ENCODE results near the gene ALX4.

The ALX4 gene

GRCh38 chr11:44346983-44347382, 37.0 kb upstream of the ALX4 start:
- H3K36me3 ChIP-seq (ENCODE audit: control insufficient read depth, low read depth, low read length): no peaks in the 10 kb centered on the region
- peaks cover 3% of the 10 kb centered on the region for H3K4me1 ChIP-seq (ENCODE audit: control insufficient read depth, low read depth, low read length)
- no peak overlapping the region for H3K4me3 ChIP-seq (ENCODE audit: low read length)
- no peaks in the 10 kb centered on the region for H3K9me3 ChIP-seq (ENCODE audit: control insufficient read depth, low read depth, low read length)
- H3K27ac ChIP-seq (ENCODE audit: low read length): no peak overlapping the region
- peaks cover 7% of the 10 kb centered on the region for H3K27me3 ChIP-seq (ENCODE audit: control insufficient read depth, insufficient read depth, low read length)
- no peak overlapping the region for H3K9ac ChIP-seq (ENCODE audit: low read length)

- Histone ChIP-seq H3K36me3 (ENCODE audit: control insufficient read depth, low read depth, low read length) (no peaks in the 10 kb centered on the region), H3K4me3 (ENCODE audit: low read length) (no peak overlapping the region), H3K9ac (ENCODE audit: low read length) (no peak overlapping the region), H3K4me1 (ENCODE audit: control insufficient read depth, low read depth, low read length) (peaks cover 3% of the 10 kb centered on the region), H3K9me3 (ENCODE audit: control insufficient read depth, low read depth, low read length) (no peaks in the 10 kb centered on the region), H3K27me3 (ENCODE audit: control insufficient read depth, insufficient read depth, low read length) (peaks cover 7% of the 10 kb centered on the region), H3K27ac (ENCODE audit: low read length) (no peak overlapping the region)
These were observed 35.8 kb upstream of the ALX4 start for GRCh38 chr11:44345781-44346180.

- Histone ChIP-seq H3K4me3 (ENCODE audit: low read length) (no peak overlapping the region), H3K27me3 (ENCODE audit: control insufficient read depth, insufficient read depth, low read length) (peaks cover 8% of the 10 kb centered on the region), H3K27ac (ENCODE audit: low read length) (no peak overlapping the region), H3K36me3 (ENCODE audit: control insufficient read depth, low read depth, low read length) (no peaks in the 10 kb centered on the region), H3K4me1 (ENCODE audit: control insufficient read depth, low read depth, low read length) (peaks cover 3% of the 10 kb centered on the region), H3K9ac (ENCODE audit: low read length) (no peak overlapping the region), H3K9me3 (ENCODE audit: control insufficient read depth, low read depth, low read length) (no peaks in the 10 kb centered on the region)
These were observed 35.0 kb upstream of the ALX4 start for GRCh38 chr11:44344921-44345320.

GRCh38 chr11:44344423-44344820, 34.5 kb upstream of the ALX4 start:
- Histone ChIP-seq H3K9ac (ENCODE audit: low read length) (no peak overlapping the region), H3K27me3 (ENCODE audit: control insufficient read depth, insufficient read depth, low read length) (peaks cover 13% of the 10 kb centered on the region)

GRCh38 chr11:44343778-44344422, 34.0 kb upstream of the ALX4 start:
- H3K9ac ChIP-seq (ENCODE audit: low read length): no peak overlapping the region
- no peak overlapping the region for H3K27ac ChIP-seq (ENCODE audit: low read length)
- no peaks in the 10 kb centered on the region for H3K9me3 ChIP-seq (ENCODE audit: control insufficient read depth, low read depth, low read length)
- no peak overlapping the region for H3K4me3 ChIP-seq (ENCODE audit: low read length)
- H3K4me1 ChIP-seq (ENCODE audit: control insufficient read depth, low read depth, low read length): peaks cover 3% of the 10 kb centered on the region
- no peaks in the 10 kb centered on the region for H3K36me3 ChIP-seq (ENCODE audit: control insufficient read depth, low read depth, low read length)
- H3K27me3 ChIP-seq (ENCODE audit: control insufficient read depth, insufficient read depth, low read length): peaks cover 18% of the 10 kb centered on the region

More at GRCh38 chr11:44344423-44344820, 34.5 kb upstream of the ALX4 start:
- H3K4me1 ChIP-seq (ENCODE audit: control insufficient read depth, low read depth, low read length): peaks cover 3% of the 10 kb centered on the region
- no peaks in the 10 kb centered on the region for H3K36me3 ChIP-seq (ENCODE audit: control insufficient read depth, low read depth, low read length)
- no peak overlapping the region for H3K27ac ChIP-seq (ENCODE audit: low read length)
- H3K9me3 ChIP-seq (ENCODE audit: control insufficient read depth, low read depth, low read length): no peaks in the 10 kb centered on the region
- H3K4me3 ChIP-seq (ENCODE audit: low read length): no peak overlapping the region

- H3K27me3 ChIP-seq (ENCODE audit: control insufficient read depth, insufficient read depth, low read length): peaks cover 31% of the 10 kb centered on the region
- H3K9me3 ChIP-seq (ENCODE audit: control insufficient read depth, low read depth, low read length): no peaks in the 10 kb centered on the region
- H3K4me3 ChIP-seq (ENCODE audit: low read length): no peak overlapping the region
- H3K4me1 ChIP-seq (ENCODE audit: control insufficient read depth, low read depth, low read length): peaks cover 6% of the 10 kb centered on the region
- no peaks in the 10 kb centered on the region for H3K36me3 ChIP-seq (ENCODE audit: control insufficient read depth, low read depth, low read length)
- no peak overlapping the region for H3K27ac ChIP-seq (ENCODE audit: low read length)
- H3K9ac ChIP-seq (ENCODE audit: low read length): no peak overlapping the region
These were observed 32.7 kb upstream of the ALX4 start for GRCh38 chr11:44342616-44343015.

- peaks cover 47% of the 10 kb centered on the region for H3K27me3 ChIP-seq (ENCODE audit: control insufficient read depth, insufficient read depth, low read length)
- H3K9ac ChIP-seq (ENCODE audit: low read length): no peak overlapping the region
- no peaks in the 10 kb centered on the region for H3K9me3 ChIP-seq (ENCODE audit: control insufficient read depth, low read depth, low read length)
- H3K27ac ChIP-seq (ENCODE audit: low read length): no peak overlapping the region
- no peaks in the 10 kb centered on the region for H3K36me3 ChIP-seq (ENCODE audit: control insufficient read depth, low read depth, low read length)
- peaks cover 3% of the 10 kb centered on the region for H3K4me1 ChIP-seq (ENCODE audit: control insufficient read depth, low read depth, low read length)
- no peak overlapping the region for H3K4me3 ChIP-seq (ENCODE audit: low read length)
These were observed 30.7 kb upstream of the ALX4 start for GRCh38 chr11:44340656-44341055.

- Histone ChIP-seq H3K36me3 (ENCODE audit: control insufficient read depth, low read depth, low read length) (no peaks in the 10 kb centered on the region), H3K9ac (ENCODE audit: low read length) (no peak overlapping the region), H3K27me3 (ENCODE audit: control insufficient read depth, insufficient read depth, low read length) (peaks cover 55% of the 10 kb centered on the region), H3K27ac (ENCODE audit: low read length) (no peak overlapping the region), H3K4me1 (ENCODE audit: control insufficient read depth, low read depth, low read length) (peaks cover 7% of the 10 kb centered on the region), H3K4me3 (ENCODE audit: low read length) (no peak overlapping the region), H3K9me3 (ENCODE audit: control insufficient read depth, low read depth, low read length) (no peaks in the 10 kb centered on the region)
These were observed 29.6 kb upstream of the ALX4 start for GRCh38 chr11:44339530-44339883.

- H3K9me3 ChIP-seq (ENCODE audit: control insufficient read depth, low read depth, low read length): no peaks in the 10 kb centered on the region
- no peak overlapping the region for H3K4me3 ChIP-seq (ENCODE audit: low read length)
- H3K4me1 ChIP-seq (ENCODE audit: control insufficient read depth, low read depth, low read length): peaks cover 7% of the 10 kb centered on the region
- no peaks in the 10 kb centered on the region for H3K36me3 ChIP-seq (ENCODE audit: control insufficient read depth, low read depth, low read length)
- no peak overlapping the region for H3K27ac ChIP-seq (ENCODE audit: low read length)
- H3K9ac ChIP-seq (ENCODE audit: low read length): no peak overlapping the region
- peaks cover 60% of the 10 kb centered on the region for H3K27me3 ChIP-seq (ENCODE audit: control insufficient read depth, insufficient read depth, low read length)
These were observed 29.0 kb upstream of the ALX4 start for GRCh38 chr11:44338698-44339529.

GRCh38 chr11:44338026-44338425, 28.1 kb upstream of the ALX4 start:
- H3K4me3 ChIP-seq (ENCODE audit: low read length): no peak overlapping the region

GRCh38 chr11:44335919-44336318, 26.0 kb upstream of the ALX4 start:
- H3K27ac ChIP-seq (ENCODE audit: low read length): no peak overlapping the region
- no peaks in the 10 kb centered on the region for H3K9me3 ChIP-seq (ENCODE audit: control insufficient read depth, low read depth, low read length)
- no peak overlapping the region for H3K4me3 ChIP-seq (ENCODE audit: low read length)
- H3K27me3 ChIP-seq (ENCODE audit: control insufficient read depth, insufficient read depth, low read length): peaks cover 88% of the 10 kb centered on the region
- no peaks in the 10 kb centered on the region for H3K36me3 ChIP-seq (ENCODE audit: control insufficient read depth, low read depth, low read length)
- no peak overlapping the region for H3K9ac ChIP-seq (ENCODE audit: low read length)
- H3K4me1 ChIP-seq (ENCODE audit: control insufficient read depth, low read depth, low read length): peaks cover 7% of the 10 kb centered on the region

More at GRCh38 chr11:44338026-44338425, 28.1 kb upstream of the ALX4 start:
- peaks cover 69% of the 10 kb centered on the region for H3K27me3 ChIP-seq (ENCODE audit: control insufficient read depth, insufficient read depth, low read length)
- no peaks in the 10 kb centered on the region for H3K36me3 ChIP-seq (ENCODE audit: control insufficient read depth, low read depth, low read length)
- no peak overlapping the region for H3K9ac ChIP-seq (ENCODE audit: low read length)
- H3K4me1 ChIP-seq (ENCODE audit: control insufficient read depth, low read depth, low read length): peaks cover 7% of the 10 kb centered on the region
- H3K27ac ChIP-seq (ENCODE audit: low read length): no peak overlapping the region
- H3K9me3 ChIP-seq (ENCODE audit: control insufficient read depth, low read depth, low read length): no peaks in the 10 kb centered on the region

Measured in iPS-18a (cell line).